ENCODE measurements around the gene MEIS3. TPM values are rescaled to one million over a fixed set of nuclear protein-coding genes. Genes with fewer than 3 reads are reported as not detected.

The MEIS3 gene
- total RNA-seq, 2 donors from 2014 or later: 16.2 to 41.6 TPM

DNA sequence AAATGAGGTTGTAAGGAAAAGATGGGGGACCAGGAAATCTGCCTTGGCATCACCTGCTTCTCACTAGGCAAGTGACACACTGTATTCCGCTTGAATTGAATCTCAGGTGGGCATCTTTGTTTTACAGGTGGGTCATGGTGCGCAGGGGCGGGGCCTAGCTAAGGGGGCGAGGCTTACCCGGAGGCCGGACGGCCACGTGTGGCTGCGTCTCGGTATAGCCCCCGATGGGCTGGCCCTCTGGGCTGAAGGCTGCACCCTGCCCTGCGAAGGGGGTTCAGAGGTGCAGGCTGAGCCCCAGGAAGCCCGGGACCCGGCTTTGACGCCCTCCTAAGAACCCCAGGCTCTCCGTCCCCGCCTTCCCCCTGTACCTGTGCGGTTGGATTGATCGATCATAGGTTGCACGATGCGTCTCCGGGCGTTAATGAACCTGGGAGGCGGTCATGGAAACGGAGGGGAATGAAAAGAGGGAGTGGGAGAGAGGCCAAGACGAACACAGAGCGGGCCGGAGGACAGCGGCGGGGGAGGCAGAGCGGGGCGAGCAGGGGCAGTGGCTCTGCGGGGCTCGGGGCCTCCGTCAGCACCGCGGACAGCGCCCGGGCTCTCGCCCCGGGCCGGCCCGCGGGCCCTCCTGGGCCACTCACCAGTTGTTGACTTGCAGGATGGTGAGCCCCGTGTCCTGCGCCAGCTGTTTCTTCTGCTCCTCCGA, 12.5 kb downstream of the MEIS3 start:
- no peaks in the 10 kb centered on the region for H3K9me3 ChIP-seq
- H3K27ac ChIP-seq: no peak overlapping the region
- no peaks in the 10 kb centered on the region for H3K4me1 ChIP-seq (replicated peaks)
- H3K4me3 ChIP-seq: no peak overlapping the region
- H3K36me3 ChIP-seq: no peaks in the 10 kb centered on the region
- intact Hi-C loops (cut with DNase I): no loop called here
- DNase-seq (ENCODE audit: low spot score): no peak
- WGBS: 20% methylated on average over 40 of the region's 47 CpGs
- H3K27me3 ChIP-seq (replicated peaks; ENCODE audit: insufficient read depth): no peaks in the 10 kb centered on the region
- TF ChIP-seq, protein P1, sequence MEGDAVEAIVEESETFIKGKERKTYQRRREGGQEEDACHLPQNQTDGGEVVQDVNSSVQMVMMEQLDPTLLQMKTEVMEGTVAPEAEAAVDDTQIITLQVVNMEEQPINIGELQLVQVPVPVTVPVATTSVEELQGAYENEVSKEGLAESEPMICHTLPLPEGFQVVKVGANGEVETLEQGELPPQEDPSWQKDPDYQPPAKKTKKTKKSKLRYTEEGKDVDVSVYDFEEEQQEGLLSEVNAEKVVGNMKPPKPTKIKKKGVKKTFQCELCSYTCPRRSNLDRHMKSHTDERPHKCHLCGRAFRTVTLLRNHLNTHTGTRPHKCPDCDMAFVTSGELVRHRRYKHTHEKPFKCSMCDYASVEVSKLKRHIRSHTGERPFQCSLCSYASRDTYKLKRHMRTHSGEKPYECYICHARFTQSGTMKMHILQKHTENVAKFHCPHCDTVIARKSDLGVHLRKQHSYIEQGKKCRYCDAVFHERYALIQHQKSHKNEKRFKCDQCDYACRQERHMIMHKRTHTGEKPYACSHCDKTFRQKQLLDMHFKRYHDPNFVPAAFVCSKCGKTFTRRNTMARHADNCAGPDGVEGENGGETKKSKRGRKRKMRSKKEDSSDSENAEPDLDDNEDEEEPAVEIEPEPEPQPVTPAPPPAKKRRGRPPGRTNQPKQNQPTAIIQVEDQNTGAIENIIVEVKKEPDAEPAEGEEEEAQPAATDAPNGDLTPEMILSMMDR (IDR thresholded peaks at IDR 0.05): no peak
- TF ChIP-seq POLR2AphosphoS5 (IDR thresholded peaks at IDR 0.05) (no peak), POLR2A (IDR thresholded peaks at IDR 0.05) (no peak)

DNA sequence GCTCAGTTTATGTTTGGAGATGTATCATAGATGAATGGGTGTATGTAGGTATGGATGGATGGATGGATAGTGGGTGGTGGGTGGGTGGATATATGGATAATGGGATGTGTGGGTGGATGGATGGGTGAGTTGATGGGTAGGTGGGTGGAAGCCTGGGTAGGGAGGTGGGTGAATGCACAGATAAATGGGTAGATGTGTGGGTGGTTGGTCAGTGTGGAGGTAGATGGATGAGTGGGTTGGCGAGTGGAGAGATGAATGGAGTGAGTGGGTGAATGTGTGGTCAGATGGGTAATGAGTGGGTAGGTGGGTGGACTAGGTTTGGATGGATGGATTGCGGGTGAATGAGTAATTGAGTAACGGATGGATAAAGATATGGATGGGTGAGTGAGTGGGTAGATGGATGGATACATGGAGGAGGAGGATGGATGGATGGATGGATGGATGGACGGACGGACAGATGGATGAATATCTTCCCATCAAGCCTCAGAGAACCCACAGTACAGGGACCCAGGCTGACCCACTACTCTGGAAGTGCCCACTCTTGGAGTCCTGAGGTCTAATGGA, 13.4 kb downstream of the MEIS3 start:
- H3K36me3 ChIP-seq: no peaks in the 10 kb centered on the region
- H3K27ac ChIP-seq: no peak overlapping the region
- no peak overlapping the region for H3K4me3 ChIP-seq
- no peaks in the 10 kb centered on the region for H3K9me3 ChIP-seq
- no peak for DNase-seq (ENCODE audit: low spot score)
- WGBS: 97% methylated on average over 5 of the region's 5 CpGs
- TF ChIP-seq, protein P1 (IDR thresholded peaks at IDR 0.05): no peak
- TF ChIP-seq POLR2AphosphoS5 (IDR thresholded peaks at IDR 0.05) (no peak), POLR2A (IDR thresholded peaks at IDR 0.05) (no peak)
- H3K4me1 ChIP-seq (replicated peaks): no peaks in the 10 kb centered on the region
- intact Hi-C loops (cut with DNase I): no loop called here
- no peaks in the 10 kb centered on the region for H3K27me3 ChIP-seq (replicated peaks; ENCODE audit: insufficient read depth)

DNA sequence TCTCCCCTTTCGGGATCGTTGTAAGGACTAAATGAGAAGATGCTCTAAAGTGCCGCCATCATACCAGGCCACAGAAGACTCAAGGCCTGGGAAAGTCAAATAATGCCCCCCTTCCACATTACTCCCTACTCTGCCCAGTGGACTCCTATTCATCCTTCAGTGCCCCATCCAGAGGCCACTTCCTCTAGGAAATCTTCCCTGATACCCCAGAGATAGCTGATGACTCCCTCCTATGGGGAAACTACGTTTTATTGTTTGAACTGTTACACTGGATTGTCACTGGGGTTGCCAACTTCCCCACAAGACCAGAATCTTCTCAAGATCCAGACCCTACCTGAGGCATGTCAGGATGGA, 14.2 kb downstream of the MEIS3 start:
- intact Hi-C loops (cut with DNase I): no loop called here
- H3K27ac ChIP-seq: no peak overlapping the region
- TF ChIP-seq, protein P1 (IDR thresholded peaks at IDR 0.05): no peak
- TF ChIP-seq POLR2AphosphoS5 (IDR thresholded peaks at IDR 0.05) (no peak), POLR2A (IDR thresholded peaks at IDR 0.05) (no peak)
- H3K36me3 ChIP-seq: no peaks in the 10 kb centered on the region
- H3K9me3 ChIP-seq: no peaks in the 10 kb centered on the region
- H3K4me1 ChIP-seq (replicated peaks): no peaks in the 10 kb centered on the region
- no peak for DNase-seq (ENCODE audit: low spot score)
- no peak overlapping the region for H3K4me3 ChIP-seq
- 78% methylated on average over 4 of the region's 4 CpGs for WGBS
- H3K27me3 ChIP-seq (replicated peaks; ENCODE audit: insufficient read depth): no peaks in the 10 kb centered on the region

DNA sequence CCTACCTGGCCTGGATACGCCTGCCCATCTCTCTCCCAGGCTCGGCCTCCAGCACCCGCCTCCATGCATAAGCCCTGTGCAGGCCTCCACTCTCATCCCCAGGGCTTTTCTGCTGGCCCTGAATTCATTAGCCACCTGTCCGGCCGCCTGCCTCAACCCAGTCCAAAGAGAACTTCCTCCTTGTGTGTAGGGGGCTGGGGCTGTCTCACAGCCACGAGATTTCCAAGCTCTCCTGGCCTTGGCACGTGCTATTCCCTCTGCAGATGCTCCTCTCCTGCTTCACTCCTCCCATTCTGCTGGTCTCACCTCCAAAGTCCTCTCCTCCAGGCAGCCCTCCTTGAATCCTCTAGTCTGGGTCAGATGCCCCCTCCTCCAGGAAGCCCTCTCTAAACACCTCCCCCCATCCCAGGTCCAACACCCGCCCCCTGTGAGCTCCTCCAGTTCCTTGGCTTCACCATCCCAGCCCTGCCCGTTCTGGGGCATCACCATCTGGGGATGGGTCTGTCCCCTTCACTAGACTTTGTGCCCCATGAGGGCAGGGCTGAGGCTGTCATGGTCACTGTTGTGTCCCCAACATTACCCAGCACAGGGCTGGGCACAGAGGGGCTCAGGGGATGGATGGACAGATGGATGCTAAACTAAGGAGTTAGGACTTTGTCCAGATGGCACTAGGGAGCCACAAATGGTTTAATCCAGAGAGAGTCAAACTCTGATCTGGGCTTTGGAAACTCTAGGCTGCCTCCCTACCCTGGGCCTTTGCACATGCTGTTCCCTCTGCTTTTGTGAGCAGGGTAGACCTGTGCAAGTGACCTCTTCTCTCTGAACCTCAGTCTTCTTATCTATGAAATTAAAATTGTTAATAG, 14.8 kb downstream of the MEIS3 start:
- WGBS: 82% methylated on average over 9 of the region's 9 CpGs
- no peak overlapping the region for H3K4me3 ChIP-seq
- H3K36me3 ChIP-seq: no peaks in the 10 kb centered on the region
- no peaks in the 10 kb centered on the region for H3K4me1 ChIP-seq (replicated peaks)
- DNase-seq (ENCODE audit: low spot score): no peak
- intact Hi-C loops (cut with DNase I): no loop called here
- H3K9me3 ChIP-seq: no peaks in the 10 kb centered on the region
- H3K27ac ChIP-seq: no peak overlapping the region
- TF ChIP-seq POLR2A (IDR thresholded peaks at IDR 0.05): no peak
- TF ChIP-seq, protein P1 (IDR thresholded peaks at IDR 0.05): no peak
- TF ChIP-seq POLR2AphosphoS5 (IDR thresholded peaks at IDR 0.05): no peak
- H3K27me3 ChIP-seq (replicated peaks; ENCODE audit: insufficient read depth): no peaks in the 10 kb centered on the region

Measured in prostate gland (tissue), 2 donors.